Neural cell (in vitro differentiated cells): ENCODE measurements around the gene ZFAND2A. TPM values are rescaled to one million over a fixed set of nuclear protein-coding genes. Genes with fewer than 3 reads are reported as not detected.
"Not testable (repeated sequence)": the region's sequence is repeated elsewhere in the genome, so short reads cannot be mapped to it uniquely, and the experiment has no call there.

Experiments used
- H2AFZ ChIP-seq: fragments of 200-600, 300-800 bp; sonication (generic), shearing (Covaris generic); 2 replicates; pipeline ENCODE4 v1.6.0; 2014; ENCODE audit warnings: low read depth, mild to moderate bottlenecking, antibody characterized with exemption, low read length, moderate library complexity
- H3F3A ChIP-seq: fragments of 200-600 bp; shearing (Covaris generic); 2 replicates; pipeline ENCODE4 v1.6.1; 2016; ENCODE audit warnings: mild to moderate bottlenecking, moderate library complexity, mixed read lengths, antibody characterized with exemption, low read length; ENCODE audit not compliant: insufficient read depth, poor library complexity, severe bottlenecking
- H3K27ac ChIP-seq: fragments of 200-600, 300-800 bp; sonication (generic), shearing (Covaris generic); 2 replicates; pipeline ENCODE4 v1.5.1; 2014; ENCODE audit warnings: mild to moderate bottlenecking, low read length, moderate library complexity
- H3K27me3 ChIP-seq: fragments of 300-800, 200-600 bp; sonication (generic), shearing (Covaris generic); 2 replicates; pipeline ENCODE4 v1.6.0; 2014; ENCODE audit warnings: mild to moderate bottlenecking, low read depth, low read length, moderate library complexity; ENCODE audit not compliant: insufficient read depth
- H3K36me3 ChIP-seq: fragments of 300-800, 200-600 bp; sonication (generic), shearing (Covaris generic); 2 replicates; pipeline ENCODE4 v1.5.1; 2014; ENCODE audit warnings: mild to moderate bottlenecking, antibody characterized with exemption, low read length, moderate library complexity; ENCODE audit not compliant: insufficient read depth
- H3K4me2 ChIP-seq: fragments of 300-800, 200-600 bp; sonication (generic), shearing (Covaris generic); 2 replicates; pipeline ENCODE4 v1.6.0; 2014; ENCODE audit warnings: mild to moderate bottlenecking, low read length
- H3K4me3 ChIP-seq: fragments of 300-800, 200-600 bp; sonication (generic), shearing (Covaris generic); 2 replicates; pipeline ENCODE4 v1.5.1; 2014; ENCODE audit warnings: mild to moderate bottlenecking, low read length, moderate library complexity
- H3K79me2 ChIP-seq: fragments of 200-600 bp; shearing (Covaris generic); replicated peaks from 2 replicates; pipeline ENCODE4 v1.6.0; 2014; ENCODE audit warnings: mild to moderate bottlenecking, low read length, moderate library complexity; ENCODE audit not compliant: insufficient read depth
- H3K9ac ChIP-seq: fragments of 300-800, 200-600 bp; sonication (generic), shearing (Covaris generic); 2 replicates; pipeline ENCODE4 v1.6.1; 2016; ENCODE audit warnings: mild to moderate bottlenecking, low read length, mixed read lengths
- H3K9me2 ChIP-seq: fragments of 200-600 bp; shearing (Covaris generic); 2 replicates; pipeline ENCODE4 v1.6.1; 2016; ENCODE audit warnings: mild to moderate bottlenecking, low read length, mixed read lengths; ENCODE audit not compliant: insufficient read depth
- H3K9me3 ChIP-seq: fragments of 200-600, 300-800 bp; sonication (generic), shearing (Covaris generic); 2 replicates; pipeline ENCODE4 v1.6.1; 2016; ENCODE audit warnings: mild to moderate bottlenecking, mixed run types, low read length, moderate library complexity, mixed read lengths
- H4K20me1 ChIP-seq: fragments of 200-600 bp; shearing (Covaris generic); 2 replicates; pipeline ENCODE4 v1.6.1; 2016; ENCODE audit warnings: mild to moderate bottlenecking, mixed run types; ENCODE audit not compliant: insufficient read depth
- EP300 ChIP-seq: fragments of 450-650 bp; conservative IDR thresholded peaks from 2 replicates; pipeline ENCODE4 v1.6.1; 2014; ENCODE audit warnings: antibody characterized with exemption, mild to moderate bottlenecking, moderate library complexity; ENCODE audit not compliant: poor library complexity, severe bottlenecking
- EZH2 ChIP-seq: fragments of 200-600, 300-800 bp; shearing (Covaris generic), sonication (generic); IDR thresholded peaks from 2 replicates; pipeline ENCODE4 v1.6.1; 2014; ENCODE audit warnings: antibody characterized with exemption, low read length, borderline replicate concordance, mild to moderate bottlenecking; ENCODE audit not compliant: insufficient read depth, poor library complexity, severe bottlenecking
- MXI1 ChIP-seq: fragments of 450-650 bp; conservative IDR thresholded peaks from 2 replicates; pipeline ENCODE4 v1.6.1; 2014; ENCODE audit warnings: antibody characterized with exemption, mild to moderate bottlenecking; ENCODE audit not compliant: poor library complexity, severe bottlenecking
- POLR2AphosphoS5 ChIP-seq: IDR thresholded peaks from 2 replicates; pipeline ENCODE4 v1.6.1; 2012
- RAD21 ChIP-seq: fragments of 450-650 bp; conservative IDR thresholded peaks from 2 replicates; pipeline ENCODE4 v1.6.1; 2014; ENCODE audit warnings: antibody characterized with exemption, mild to moderate bottlenecking, moderate library complexity
- SMC3 ChIP-seq: fragments of 450-650 bp; conservative IDR thresholded peaks from 2 replicates; pipeline ENCODE4 v1.6.1; 2014; ENCODE audit warnings: antibody characterized with exemption, mild to moderate bottlenecking, moderate library complexity; ENCODE audit not compliant: poor library complexity
- TAF1 ChIP-seq: IDR thresholded peaks from 2 replicates; pipeline ENCODE4 v1.6.1; 2012; ENCODE audit warnings: low read depth
- polyA plus RNA-seq: library from polyadenylated mRNA; depleted of rRNA; stranded (reverse); fragments of >200 nt; gene quantifications from 2 replicates; pipeline ENCODE4 v1.2.3, GENCODE V29; 2014
- TF ChIP-seq, protein P1 (sequence below): fragments of 450-650 bp; IDR thresholded peaks from 2 replicates; pipeline ENCODE4 v1.5.1; 2014; ENCODE audit warnings: antibody characterized with exemption, mild to moderate bottlenecking, moderate library complexity; ENCODE audit not compliant: poor library complexity, severe bottlenecking
- TF ChIP-seq, protein P2 (sequence below): IDR thresholded peaks from 2 replicates; pipeline ENCODE4 v1.6.1; 2012; ENCODE audit warnings: borderline replicate concordance

Gene ZFAND2A
- polyA plus RNA-seq, 1 donor from 2014 or later, result 69.9 TPM

- Histone ChIP-seq H3K9me3 (no peaks in the 10 kb centered on the region), H3K27me3 (no peaks in the 10 kb centered on the region), H3F3A (no peaks in the 10 kb centered on the region), H3K36me3 (no peaks in the 10 kb centered on the region), H3K9me2 (no peaks in the 10 kb centered on the region), H3K27ac (no peak overlapping the region), H3K4me3 (peak overlapping the region; percentile 92), H3K79me2 (peaks cover 22% of the 10 kb centered on the region), H3K4me2 (peak overlapping the region; percentile 55), H2AFZ (no peak overlapping the region), H3K9ac (peak overlapping the region; percentile 87), H4K20me1 (no peaks in the 10 kb centered on the region)
- TF ChIP-seq POLR2AphosphoS5 (no peak), EP300 (no peak), RAD21 (no peak), TAF1 (no peak), SMC3 (no peak), MXI1 (no peak), EZH2 (no peak)
- TF ChIP-seq, protein P1, sequence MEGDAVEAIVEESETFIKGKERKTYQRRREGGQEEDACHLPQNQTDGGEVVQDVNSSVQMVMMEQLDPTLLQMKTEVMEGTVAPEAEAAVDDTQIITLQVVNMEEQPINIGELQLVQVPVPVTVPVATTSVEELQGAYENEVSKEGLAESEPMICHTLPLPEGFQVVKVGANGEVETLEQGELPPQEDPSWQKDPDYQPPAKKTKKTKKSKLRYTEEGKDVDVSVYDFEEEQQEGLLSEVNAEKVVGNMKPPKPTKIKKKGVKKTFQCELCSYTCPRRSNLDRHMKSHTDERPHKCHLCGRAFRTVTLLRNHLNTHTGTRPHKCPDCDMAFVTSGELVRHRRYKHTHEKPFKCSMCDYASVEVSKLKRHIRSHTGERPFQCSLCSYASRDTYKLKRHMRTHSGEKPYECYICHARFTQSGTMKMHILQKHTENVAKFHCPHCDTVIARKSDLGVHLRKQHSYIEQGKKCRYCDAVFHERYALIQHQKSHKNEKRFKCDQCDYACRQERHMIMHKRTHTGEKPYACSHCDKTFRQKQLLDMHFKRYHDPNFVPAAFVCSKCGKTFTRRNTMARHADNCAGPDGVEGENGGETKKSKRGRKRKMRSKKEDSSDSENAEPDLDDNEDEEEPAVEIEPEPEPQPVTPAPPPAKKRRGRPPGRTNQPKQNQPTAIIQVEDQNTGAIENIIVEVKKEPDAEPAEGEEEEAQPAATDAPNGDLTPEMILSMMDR, result no peak
- TF ChIP-seq, protein P2, sequence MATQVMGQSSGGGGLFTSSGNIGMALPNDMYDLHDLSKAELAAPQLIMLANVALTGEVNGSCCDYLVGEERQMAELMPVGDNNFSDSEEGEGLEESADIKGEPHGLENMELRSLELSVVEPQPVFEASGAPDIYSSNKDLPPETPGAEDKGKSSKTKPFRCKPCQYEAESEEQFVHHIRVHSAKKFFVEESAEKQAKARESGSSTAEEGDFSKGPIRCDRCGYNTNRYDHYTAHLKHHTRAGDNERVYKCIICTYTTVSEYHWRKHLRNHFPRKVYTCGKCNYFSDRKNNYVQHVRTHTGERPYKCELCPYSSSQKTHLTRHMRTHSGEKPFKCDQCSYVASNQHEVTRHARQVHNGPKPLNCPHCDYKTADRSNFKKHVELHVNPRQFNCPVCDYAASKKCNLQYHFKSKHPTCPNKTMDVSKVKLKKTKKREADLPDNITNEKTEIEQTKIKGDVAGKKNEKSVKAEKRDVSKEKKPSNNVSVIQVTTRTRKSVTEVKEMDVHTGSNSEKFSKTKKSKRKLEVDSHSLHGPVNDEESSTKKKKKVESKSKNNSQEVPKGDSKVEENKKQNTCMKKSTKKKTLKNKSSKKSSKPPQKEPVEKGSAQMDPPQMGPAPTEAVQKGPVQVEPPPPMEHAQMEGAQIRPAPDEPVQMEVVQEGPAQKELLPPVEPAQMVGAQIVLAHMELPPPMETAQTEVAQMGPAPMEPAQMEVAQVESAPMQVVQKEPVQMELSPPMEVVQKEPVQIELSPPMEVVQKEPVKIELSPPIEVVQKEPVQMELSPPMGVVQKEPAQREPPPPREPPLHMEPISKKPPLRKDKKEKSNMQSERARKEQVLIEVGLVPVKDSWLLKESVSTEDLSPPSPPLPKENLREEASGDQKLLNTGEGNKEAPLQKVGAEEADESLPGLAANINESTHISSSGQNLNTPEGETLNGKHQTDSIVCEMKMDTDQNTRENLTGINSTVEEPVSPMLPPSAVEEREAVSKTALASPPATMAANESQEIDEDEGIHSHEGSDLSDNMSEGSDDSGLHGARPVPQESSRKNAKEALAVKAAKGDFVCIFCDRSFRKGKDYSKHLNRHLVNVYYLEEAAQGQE, result no peak
Observed at GRCh38 chr7:1158203-1159126, 1.5 kb downstream of the ZFAND2A start.

- H3K27me3 ChIP-seq, result no peaks in the 10 kb centered on the region
- H3K4me2 ChIP-seq, result no peak overlapping the region
- no peak for TF ChIP-seq SMC3
- TF ChIP-seq, protein P1, result no peak
- TF ChIP-seq RAD21, result no peak
- no peak for TF ChIP-seq MXI1
- no peak for TF ChIP-seq EP300
- TF ChIP-seq TAF1, result no peak
- TF ChIP-seq POLR2AphosphoS5, result no peak
- no peak for TF ChIP-seq EZH2
- no peak overlapping the region for H3K4me3 ChIP-seq
- H3K79me2 ChIP-seq, result peaks cover 22% of the 10 kb centered on the region
- H3K9me2 ChIP-seq, result no peaks in the 10 kb centered on the region
- no peak overlapping the region for H3K9ac ChIP-seq
- H2AFZ ChIP-seq, result no peak overlapping the region
- H3K36me3 ChIP-seq, result no peaks in the 10 kb centered on the region
- no peaks in the 10 kb centered on the region for H3K9me3 ChIP-seq
- H3K27ac ChIP-seq, result no peak overlapping the region
- H4K20me1 ChIP-seq, result no peaks in the 10 kb centered on the region
- no peaks in the 10 kb centered on the region for H3F3A ChIP-seq
Observed at GRCh38 chr7:1156782-1157535, 3.0 kb downstream of the ZFAND2A start.

DNA sequence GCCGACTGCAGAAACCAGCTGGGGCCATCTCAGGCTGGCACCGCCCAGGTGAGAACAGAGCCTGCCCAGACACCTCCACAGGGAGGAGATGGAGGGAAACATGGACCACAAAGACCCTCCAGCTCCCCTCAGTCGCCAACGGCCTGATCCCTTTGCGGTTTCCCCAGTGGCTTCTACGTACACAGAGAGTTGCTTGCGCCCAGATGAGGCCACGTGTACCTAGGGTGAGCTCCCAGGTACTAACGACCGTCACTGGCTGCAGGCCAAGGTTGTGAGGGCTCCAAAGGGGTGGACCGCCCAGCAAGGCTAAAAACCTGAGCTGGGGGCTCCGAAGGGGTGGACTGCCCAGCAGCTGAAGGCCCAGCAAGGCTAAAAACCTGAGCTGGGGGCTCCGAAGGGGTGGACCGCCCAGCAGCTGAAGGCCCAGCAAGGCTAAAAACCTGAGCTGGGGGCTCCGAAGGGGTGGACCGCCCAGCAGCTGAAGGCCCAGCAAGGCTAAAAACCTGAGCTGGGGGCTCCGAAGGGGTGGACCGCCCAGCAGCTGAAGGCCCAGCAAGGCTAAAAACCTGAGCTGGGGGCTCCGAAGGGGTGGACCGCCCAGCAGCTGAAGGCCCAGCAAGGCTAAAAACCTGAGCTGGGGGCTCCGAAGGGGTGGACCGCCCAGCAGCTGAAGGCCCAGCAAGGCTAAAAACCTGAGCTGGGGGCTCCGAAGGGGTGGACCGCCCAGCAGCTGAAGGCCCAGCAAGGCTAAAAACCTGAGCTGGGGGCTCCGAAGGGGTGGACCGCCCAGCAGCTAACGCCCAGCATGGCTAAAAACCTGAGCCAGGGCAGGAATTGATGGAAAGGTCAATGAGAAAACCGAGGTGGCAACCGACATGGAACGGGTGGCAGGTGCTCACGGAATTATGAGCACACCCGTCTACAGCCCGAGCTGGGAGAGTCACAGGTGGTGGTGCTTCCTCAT, 3.9 kb downstream of the ZFAND2A start:
- not testable (repeated sequence) for H3K27me3 ChIP-seq, H3K9me2 ChIP-seq, H4K20me1 ChIP-seq, H3K27ac ChIP-seq, H3K9me3 ChIP-seq, H3K4me3 ChIP-seq, H3K36me3 ChIP-seq, H3F3A ChIP-seq, H3K9ac ChIP-seq, H3K4me2 ChIP-seq, H2AFZ ChIP-seq
- H3K79me2 ChIP-seq, result peaks cover 22% of the 10 kb centered on the region
